Measurements from ENCODE around the gene TAAR1.

GRCh38 chr6:132623106-132623845, 35.7 kb downstream of the TAAR1 start:
- TF ChIP-seq CTCF (IDR thresholded peaks at IDR 0.05) = no peak
- no peak for TF ChIP-seq POLR2AphosphoS5 (IDR thresholded peaks at IDR 0.05)
- TF ChIP-seq POLR2A (IDR thresholded peaks at IDR 0.05; ENCODE audit: low read depth) = no peak
